HG03521 (cell line): ENCODE results near the gene SMPD3.
"Not testable (repeated sequence)": the region's sequence is repeated elsewhere in the genome, so short reads cannot be mapped to it uniquely, and the experiment has no call there.

ENCODE experiments used
- ATAC-seq: cut with Tn5 transposase; IDR thresholded peaks from one replicate; pipeline ENCODE4 v1.9.1; 2021; ENCODE audit warnings: mild to moderate bottlenecking, moderate library complexity; ENCODE audit not compliant: unreplicated experiment

Gene SMPD3

DNA sequence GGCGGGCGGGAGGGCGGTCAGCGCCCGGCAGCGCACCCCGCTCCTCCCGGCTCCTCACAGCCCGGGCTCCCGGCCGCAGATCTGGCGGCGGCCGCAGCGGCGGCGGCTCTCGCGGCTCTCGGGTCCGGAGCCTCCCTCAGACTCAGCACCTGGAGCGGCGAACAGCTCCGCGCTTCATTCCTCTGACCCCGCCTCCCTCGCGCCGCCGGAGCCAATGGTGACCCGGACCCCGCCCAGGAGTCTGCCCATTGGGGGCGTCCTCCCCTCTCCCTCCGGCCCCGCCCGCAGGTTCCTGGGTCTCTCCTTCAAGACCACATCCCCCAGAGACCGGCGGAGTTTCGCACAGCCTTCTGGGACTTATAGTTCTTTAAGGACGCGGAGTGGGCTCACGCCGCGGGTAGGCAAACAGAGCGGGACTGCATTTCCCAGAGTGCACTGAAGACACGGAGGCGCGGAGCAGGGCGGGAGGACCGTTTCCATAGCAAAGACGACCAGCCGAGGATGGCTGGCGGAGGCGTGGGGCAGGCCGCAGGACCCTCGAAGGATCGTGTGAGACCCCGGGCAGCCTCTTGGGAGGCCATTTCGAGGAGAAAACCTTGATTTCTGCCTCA, at the start of gene SMPD3:
TSS of gene SMPD3 (minus strand) at position 149 of the 611 bp plus-strand sequence. CDS start 76,327 bp downstream, outside the sequence.
- peak; percentile 86 for ATAC-seq

DNA sequence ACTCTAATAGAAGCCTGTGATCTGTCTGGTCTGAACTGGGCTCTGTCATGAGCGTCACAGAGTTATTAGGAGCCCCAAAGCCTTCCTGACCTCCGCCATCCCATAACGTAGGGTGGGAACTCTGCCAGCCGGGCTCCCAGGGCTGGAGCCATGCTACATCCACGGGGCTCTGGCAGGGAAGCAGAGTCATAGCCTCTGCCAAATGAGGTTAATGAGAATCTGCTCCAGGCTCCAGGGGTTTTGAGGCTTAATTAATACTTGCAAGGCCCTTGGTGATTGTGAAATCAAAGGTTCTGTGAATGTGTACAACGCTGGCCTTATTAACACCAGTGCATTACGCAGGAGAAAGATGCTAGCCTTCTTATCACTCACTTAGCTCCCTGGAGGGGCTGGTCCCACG, 48.4 kb upstream of the SMPD3 start:
- no peak for ATAC-seq

DNA sequence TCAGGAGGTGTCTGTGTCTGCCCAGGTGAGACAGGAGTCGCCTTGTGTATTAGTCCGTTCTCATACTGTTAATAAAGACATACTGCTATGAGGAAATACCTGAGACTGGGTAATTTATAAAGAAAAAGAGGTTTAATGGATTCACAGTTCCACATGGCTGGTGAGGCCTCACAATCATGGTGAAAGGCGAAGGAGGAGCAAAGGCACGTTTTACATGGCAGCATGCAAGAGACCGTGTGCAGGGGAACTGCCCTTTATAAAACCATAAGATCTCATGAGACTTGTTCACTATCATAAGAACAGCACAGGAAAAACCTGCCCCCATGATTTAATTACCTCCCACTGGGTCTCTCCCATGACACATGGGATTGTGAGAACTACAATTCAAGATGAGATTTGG, 46.0 kb upstream of the SMPD3 start:
- ATAC-seq, result not testable (repeated sequence)

GRCh38 chr16:68493412-68494070, 45.2 kb upstream of the SMPD3 start:
- ATAC-seq, result no peak

DNA sequence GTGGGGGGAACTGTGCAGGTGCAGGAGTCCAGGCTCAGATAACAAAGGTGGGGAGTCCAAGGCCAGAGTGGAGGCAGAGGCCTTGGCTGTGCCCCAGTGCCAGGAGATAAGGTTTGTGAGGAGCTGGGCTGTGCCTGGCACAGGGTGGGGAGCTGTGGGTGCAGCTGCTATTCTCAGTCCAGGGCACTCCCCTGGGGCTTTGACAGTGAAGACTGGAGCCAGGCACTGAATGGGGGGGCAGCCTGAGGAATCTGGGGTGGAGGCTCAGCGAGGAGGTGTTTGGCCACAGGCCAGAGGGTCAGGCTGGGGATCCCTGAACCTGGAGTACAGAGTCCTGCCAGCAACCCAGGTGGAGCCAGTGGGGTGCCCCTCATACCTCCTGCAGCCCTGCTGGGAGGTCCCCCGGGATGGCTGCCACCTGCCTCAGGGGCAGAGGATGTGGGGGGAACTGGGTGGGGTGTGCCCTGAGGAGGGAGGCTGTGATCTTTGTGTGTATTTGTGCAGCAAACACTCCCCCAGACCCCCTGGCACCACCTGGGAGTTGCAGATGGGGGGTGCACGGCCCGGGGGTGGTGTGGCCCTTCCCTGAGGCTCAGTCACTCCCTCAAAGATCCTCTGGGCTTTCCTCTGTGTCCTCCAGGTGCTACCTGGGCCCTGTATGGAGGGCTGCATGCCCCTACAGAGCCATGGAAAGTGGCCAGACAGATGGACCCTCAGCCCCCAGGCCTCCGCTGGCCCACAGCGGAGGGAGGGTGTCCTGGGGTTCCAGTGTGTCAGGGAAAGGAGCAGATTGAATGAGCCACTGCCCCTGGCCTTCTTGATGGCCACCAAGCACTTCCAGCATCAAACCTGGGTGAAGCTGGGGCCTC, 44.5 kb upstream of the SMPD3 start:
- ATAC-seq, result no peak

GRCh38 chr16:68492151-68492542, 43.8 kb upstream of the SMPD3 start:
- no peak for ATAC-seq

GRCh38 chr16:68491576-68491950, 43.3 kb upstream of the SMPD3 start:
- ATAC-seq, result no peak

- no peak for ATAC-seq
These were observed 42.7 kb upstream of the SMPD3 start for GRCh38 chr16:68490829-68491575.

DNA sequence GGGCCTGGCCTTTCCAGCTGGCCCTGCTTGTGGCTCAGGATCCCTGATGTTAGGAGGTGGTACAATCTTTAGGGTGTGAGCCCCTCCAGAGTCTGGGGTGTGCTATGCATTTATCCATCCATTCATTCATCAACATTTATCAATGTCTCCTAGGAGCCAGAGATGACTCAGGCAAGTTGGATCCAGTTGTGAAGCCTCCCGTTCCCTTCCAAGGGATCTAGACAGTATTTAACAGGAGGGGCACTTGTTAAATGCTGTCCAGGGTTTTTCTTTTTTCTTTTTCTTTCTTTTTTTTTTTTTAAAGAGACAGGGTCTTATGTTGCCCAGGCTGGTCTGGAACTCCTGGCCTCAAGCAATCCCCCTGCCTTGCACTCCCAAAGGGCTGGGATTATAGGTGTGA, 42.0 kb upstream of the SMPD3 start:
- no peak for ATAC-seq

GRCh38 chr16:68488554-68488953, 40.2 kb upstream of the SMPD3 start:
- ATAC-seq, result no peak

DNA sequence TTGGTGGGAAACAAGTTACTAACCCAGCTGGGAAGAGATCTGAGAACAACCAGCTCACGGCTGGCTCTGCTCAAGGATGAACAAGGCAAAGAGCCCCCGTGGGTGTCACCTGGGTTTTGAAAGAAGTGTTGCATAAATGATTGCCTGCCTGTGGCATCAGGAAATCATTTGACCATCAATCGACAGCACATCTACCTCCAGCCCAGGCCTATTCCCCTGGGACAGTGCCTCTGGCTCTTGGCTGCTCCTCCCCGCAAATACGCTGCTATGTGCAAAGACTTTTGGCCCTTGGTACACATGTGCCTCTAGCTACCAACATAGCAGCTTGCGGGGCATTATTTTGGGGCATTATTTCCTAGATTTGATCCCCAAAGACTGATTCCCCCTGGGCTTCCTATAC, 39.4 kb upstream of the SMPD3 start:
- ATAC-seq, result no peak

DNA sequence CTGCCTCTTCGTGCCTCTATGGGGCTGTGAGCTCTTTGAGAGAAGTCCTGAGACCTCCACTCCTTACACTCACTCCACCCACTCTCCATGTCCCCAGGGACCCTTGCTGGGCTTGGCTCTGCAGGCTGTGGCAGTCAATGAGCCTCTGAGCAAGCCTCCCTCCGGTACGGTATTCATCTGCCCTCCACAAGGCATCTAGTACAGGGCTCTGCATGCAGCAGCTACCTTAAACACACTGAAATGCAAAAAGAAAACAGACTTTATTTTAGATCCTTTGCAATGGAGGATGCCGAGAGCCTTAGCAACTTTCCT, 38.9 kb upstream of the SMPD3 start:
- no peak for ATAC-seq

DNA sequence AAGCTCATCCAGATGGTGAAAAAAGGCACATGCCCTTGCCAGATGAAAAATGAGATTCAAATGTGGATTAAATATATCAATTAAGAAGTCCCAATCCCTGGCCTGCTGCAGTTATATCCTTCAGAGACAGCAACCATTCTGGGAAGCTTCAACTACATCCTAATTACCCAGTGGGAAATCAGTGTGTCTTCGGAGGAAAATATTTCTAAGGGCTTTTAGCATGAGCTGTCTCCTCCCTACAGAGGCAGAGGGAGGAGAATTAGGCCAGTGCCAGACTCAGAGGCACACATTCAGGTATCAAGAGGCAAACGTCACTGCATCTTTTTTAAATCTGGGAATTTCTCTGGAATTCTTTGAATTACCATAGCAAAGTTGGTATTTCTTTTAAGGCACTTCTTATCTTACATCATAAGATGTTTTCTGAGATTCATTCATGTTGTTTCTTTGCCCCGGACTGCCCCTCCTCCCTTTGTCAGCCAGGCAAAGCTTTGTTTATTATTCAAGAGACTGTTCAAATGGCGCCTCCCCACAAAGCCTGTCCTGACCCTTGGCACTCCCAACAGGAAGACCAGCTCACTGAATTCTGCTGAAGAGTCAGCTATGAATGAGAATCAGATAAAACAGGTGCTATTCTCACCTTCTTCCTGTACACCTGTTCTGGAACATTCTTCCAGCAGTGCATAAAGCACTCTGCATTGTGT, 38.3 kb upstream of the SMPD3 start:
- no peak for ATAC-seq

DNA sequence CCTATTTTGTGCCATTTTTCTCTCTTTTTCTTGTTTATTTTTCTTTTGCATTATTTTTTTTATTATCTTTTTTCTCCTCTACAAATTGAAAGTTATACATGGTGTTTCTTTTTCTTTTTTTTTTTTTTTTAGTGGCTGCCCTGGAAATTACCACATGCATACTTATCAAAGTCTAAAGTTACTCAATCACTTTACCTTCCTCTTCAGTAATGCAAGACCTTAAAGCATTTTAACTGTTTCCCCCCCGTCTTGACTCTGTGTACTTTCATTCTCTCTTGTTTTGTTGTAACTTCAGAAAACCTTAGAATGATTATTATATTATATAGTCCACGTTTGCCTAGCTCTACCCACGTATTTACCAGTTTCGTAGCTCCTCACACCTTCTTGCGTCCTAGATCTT, 33.3 kb upstream of the SMPD3 start:
- ATAC-seq, result no peak

GRCh38 chr16:68480084-68480995, 32.0 kb upstream of the SMPD3 start:
- ATAC-seq, result no peak

GRCh38 chr16:68479271-68479670, 31.0 kb upstream of the SMPD3 start:
- no peak for ATAC-seq

DNA sequence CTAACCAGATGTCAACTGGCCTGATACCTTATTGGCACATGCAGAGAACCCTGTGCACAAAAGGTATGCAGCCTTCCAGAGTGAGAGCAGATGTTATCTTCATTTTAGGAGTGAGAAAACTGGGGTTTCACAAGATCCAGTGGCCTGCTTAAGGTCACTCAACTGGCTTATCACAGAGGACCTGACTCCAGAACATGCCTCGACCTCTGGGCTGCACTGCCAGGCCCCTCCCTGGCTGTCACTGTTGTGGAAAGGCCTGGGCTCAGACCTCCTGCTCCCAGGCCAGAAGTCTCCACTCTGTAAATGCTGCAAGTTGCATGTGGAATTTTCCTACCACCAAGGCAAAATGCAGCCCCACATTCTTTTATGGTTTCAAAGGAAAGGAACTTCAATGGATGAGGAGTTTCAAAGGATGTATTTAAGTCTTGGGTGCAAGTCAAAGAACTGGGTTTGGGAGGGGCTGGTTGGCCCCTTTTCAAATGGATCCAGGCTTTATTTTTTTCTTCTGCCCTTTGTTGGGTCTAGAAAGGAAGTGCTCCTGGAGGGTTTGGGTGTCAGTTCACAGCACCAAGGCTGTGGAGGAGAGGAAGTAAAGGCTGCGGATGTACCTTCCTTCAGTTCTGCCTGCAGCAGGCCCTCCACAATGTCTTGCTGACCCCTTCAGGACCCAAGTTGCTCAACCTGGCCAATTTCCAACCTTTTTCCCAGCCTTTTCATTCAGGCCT, 30.4 kb upstream of the SMPD3 start:
- ATAC-seq, result no peak

DNA sequence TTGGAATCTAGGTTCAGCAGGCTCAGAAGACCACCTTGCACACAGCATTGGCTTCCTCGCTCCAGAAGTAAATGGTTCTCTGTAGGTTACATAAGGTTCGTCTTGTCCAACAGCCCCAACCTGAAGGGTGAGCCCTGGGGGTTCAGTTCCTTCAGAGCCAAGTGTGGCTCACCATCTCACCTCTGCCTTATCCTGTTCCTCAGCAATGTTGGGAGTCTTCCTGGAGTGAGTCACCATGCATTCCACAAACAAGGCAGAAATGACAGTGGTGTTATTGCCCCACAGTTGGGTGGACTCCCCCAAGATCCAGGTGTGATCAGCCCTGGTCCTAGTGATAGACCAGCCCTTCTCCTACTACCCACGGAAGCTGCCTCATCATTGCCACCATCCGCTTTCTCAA, 26.8 kb upstream of the SMPD3 start:
- ATAC-seq, result no peak
